ENCODE data around the gene CECR2. TPM values are rescaled to one million over a fixed set of nuclear protein-coding genes. Genes with fewer than 3 reads are reported as not detected.

The CECR2 gene
- total and polyA plus RNA-seq, 10 of the 15 experiments (the other 5 are each of a cell fraction or from before 2014, with no cell fraction given) = 0.01 to 0.08 (median 0.01) TPM; not detected in 7

GRCh38 chr22:17486719-17487118 lies 117.5 kb downstream of the CECR2 start:
- DNase-seq (ENCODE audit: low read depth, low spot score) = no peak
- in situ Hi-C loops (cut with MboI) = no loop called here
- Histone ChIP-seq H3K4me2 (ENCODE audit: control insufficient read depth, insufficient read depth) (no peak overlapping the region), H2AFZ (ENCODE audit: control insufficient read depth, low read depth, low read length) (no peak overlapping the region), H3K4me1 (ENCODE audit: control insufficient read depth, insufficient read depth, low read length) (no peaks in the 10 kb centered on the region), H3K9ac (ENCODE audit: control insufficient read depth, insufficient read depth, low read length) (no peak overlapping the region), H3K9me3 (replicated peaks; ENCODE audit: control insufficient read depth, insufficient read depth, low read length) (no peaks in the 10 kb centered on the region), H3K4me3 (no peak overlapping the region), H3K36me3 (ENCODE audit: control insufficient read depth in 2 of 2, insufficient read depth in 2 of 2, low read length in 1 of 2) (no peaks in the 10 kb centered on the region), H3K27ac (ENCODE audit: control insufficient read depth, insufficient read depth) (no peak overlapping the region), H4K20me1 (ENCODE audit: control insufficient read depth, insufficient read depth) (no peaks in the 10 kb centered on the region), H3K79me2 (ENCODE audit: control insufficient read depth, insufficient read depth, low read length) (no peaks in the 10 kb centered on the region), H3K27me3 (replicated peaks in 1 of 2; ENCODE audit: control insufficient read depth in 2 of 2, insufficient read depth in 2 of 2, low read length in 1 of 2) (no peaks in the 10 kb centered on the region)
- ATAC-seq = no peak
- intact Hi-C loops (cut with micrococcal nuclease; ENCODE audit: unreplicated experiment) = no loop called here
- ChIA-PET CTCF (no interaction called here), SMC1A (ENCODE audit: uncharacterized antibody, unreplicated experiment) (interaction anchor here (0.5 to 1.2 kb wide), 2 partner anchors 67 to 264 kb away, joined by 3 to 4 read pairs; no protein-coding TSS in a partner anchor), POLR2A (no interaction called here), RAD21 (ENCODE audit: unreplicated experiment) (interaction anchor here (1.4 kb wide), 1 partner anchor 15 kb away, joined by 3 read pairs; no protein-coding TSS in a partner anchor)
- FAIRE-seq = no peak
- BruUV-seq (replicated peaks) = no TSS peak
- TF ChIP-seq SMAD1 (IDR thresholded peaks at IDR 0.05; ENCODE audit: low read depth, partially characterized antibody) (no peak), BCL3 (IDR thresholded peaks at IDR 0.05; ENCODE audit: borderline replicate concordance, insufficient read depth, low read depth, low read length, poor library complexity, severe bottlenecking) (no peak), ZNF217 (IDR thresholded peaks at IDR 0.05) (no peak), RBBP5 (conservative IDR thresholded peaks at IDR 0.05) (no peak), CBFB (IDR thresholded peaks at IDR 0.05; ENCODE audit: low read depth) (no peak), CHD4 (IDR thresholded peaks at IDR 0.05) (no peak), CREB1 (IDR thresholded peaks at IDR 0.05; ENCODE audit: low read depth) (no peak), NR2F1 (conservative IDR thresholded peaks at IDR 0.05) (no peak), DPF2 (IDR thresholded peaks at IDR 0.05) (no peak), BCL11A (IDR thresholded peaks at IDR 0.05; ENCODE audit: low read depth, low read length) (no peak), SRF (IDR thresholded peaks at IDR 0.05; ENCODE audit: low read depth in 2 of 2, low read length in 2 of 2) (no peak), PML (IDR thresholded peaks at IDR 0.05; ENCODE audit: low read length) (no peak), ZNF592 (IDR thresholded peaks at IDR 0.05) (no peak), CHD1 (IDR thresholded peaks at IDR 0.05; ENCODE audit: low read depth, low read length) (no peak), TCF7 (IDR thresholded peaks at IDR 0.05; ENCODE audit: borderline replicate concordance) (no peak), PRDM15 (CRISPR knock-in tag; IDR thresholded peaks at IDR 0.05) (no peak), JUND (IDR thresholded peaks at IDR 0.05; ENCODE audit: low read depth, low read length) (no peak)
- WGBS (ENCODE audit: insufficient coverage, insufficient replicate concordance, low lambda C conversion rate, missing lambda C conversion rate) = 62% methylated on average over 10 of the region's 10 CpGs
